Activated B cell treated with CpG ODN at 0.5 μM for 24 hours (primary cell): ENCODE results near the gene ZNF408. TPM values are rescaled to one million over a fixed set of nuclear protein-coding genes. Genes with fewer than 3 reads are reported as not detected.

Experiments
- ATAC-seq: fragments of 200-7000 bp; cut with Tn5 transposase; one replicate; pipeline ENCODE4 v1.10.0; 2021; ENCODE audit warnings: low read depth, mild to moderate bottlenecking, moderate library complexity
- CTCF ChIA-PET: fragments of 350-600 bp; sonication (Branson Sonifier 250); formaldehyde crosslinking; loops from one replicate; lab custom pipeline; 2021; ENCODE audit warnings: antibody characterized with exemption; lab: Charles Lee
- POLR2A ChIA-PET: fragments of 350-600 bp; sonication (Branson Sonifier 250); formaldehyde crosslinking; loops from one replicate; lab custom pipeline; 2021; ENCODE audit warnings: antibody characterized with exemption; lab: Charles Lee
- DNase-seq: peaks from one replicate; pipeline ENCODE4 v3.0.0; 2022
- H3K27ac Mint-ChIP-seq: one replicate; pipeline ENCODE4 v1.8.0; 2020; ENCODE audit warnings: mixed read lengths
- H3K27me3 Mint-ChIP-seq: one replicate; pipeline ENCODE4 v1.8.0; 2021; ENCODE audit warnings: mixed read lengths
- H3K36me3 Mint-ChIP-seq: one replicate; pipeline ENCODE4 v1.8.0; 2021; ENCODE audit warnings: low read depth, mixed read lengths
- H3K4me1 Mint-ChIP-seq: one replicate; pipeline ENCODE4 v1.8.0; 2021; ENCODE audit warnings: mixed read lengths
- H3K4me3 Mint-ChIP-seq: one replicate; pipeline ENCODE4 v1.8.0; 2020; ENCODE audit warnings: mild to moderate bottlenecking, mixed read lengths
- H3K9me3 Mint-ChIP-seq: one replicate; pipeline ENCODE4 v1.8.0; 2020; ENCODE audit warnings: mixed read lengths
- intact Hi-C: fragments of 100-400 bp; cut with micrococcal nuclease; formaldehyde crosslinking; loops from one replicate; pipeline ENCODE4 v1.15.1; 2024
- total RNA-seq: library from RNA; stranded (reverse); gene quantifications from 2 replicates; pipeline ENCODE4 v1.2.3, GENCODE V29; 2022
- TF ChIP-seq, protein P1 (sequence below): fragments of 200-600 bp; IDR thresholded peaks from one replicate; pipeline ENCODE4 v1.8.0; 2022; ENCODE audit warnings: antibody characterized with exemption, mild to moderate bottlenecking

ZNF408 gene
- total RNA-seq, 1 donor from 2014 or later, result 16.1 TPM

DNA sequence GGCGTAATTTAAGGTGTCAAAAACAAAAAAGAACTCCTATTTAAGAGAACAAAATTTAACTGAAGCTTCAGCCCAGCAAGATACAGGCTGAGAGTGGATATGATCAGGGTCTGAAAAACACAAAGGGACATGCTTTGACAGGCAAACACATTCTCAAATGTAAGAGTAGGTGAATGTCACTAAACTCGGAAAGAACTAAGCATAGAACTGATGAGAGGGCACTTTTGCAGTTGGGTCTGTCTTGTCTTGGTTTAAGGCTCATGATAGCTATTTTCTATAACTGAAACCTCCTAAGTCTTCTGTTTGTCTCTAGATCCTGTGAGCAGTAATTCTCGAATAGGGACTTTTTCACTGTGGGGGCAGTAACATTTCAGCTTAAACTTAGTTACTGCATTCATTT is 45.2 kb downstream of the ZNF408 start:
- H3K36me3 Mint-ChIP-seq, result peaks cover 89% of the 10 kb centered on the region

GRCh38 chr11:46747150-46747549 is 46.3 kb downstream of the ZNF408 start:
- CTCF ChIA-PET, result no interaction called here
- intact Hi-C loops, result no loop called here
- Mint-ChIP-seq H3K9me3 (no peaks in the 10 kb centered on the region), H3K36me3 (peaks cover 89% of the 10 kb centered on the region), H3K4me3 (no peak overlapping the region), H3K27ac (no peak overlapping the region), H3K4me1 (no peaks in the 10 kb centered on the region), H3K27me3 (no peaks in the 10 kb centered on the region)
- no peak for ATAC-seq
- POLR2A ChIA-PET, result no interaction called here
- no peak for DNase-seq
- TF ChIP-seq, protein P1, sequence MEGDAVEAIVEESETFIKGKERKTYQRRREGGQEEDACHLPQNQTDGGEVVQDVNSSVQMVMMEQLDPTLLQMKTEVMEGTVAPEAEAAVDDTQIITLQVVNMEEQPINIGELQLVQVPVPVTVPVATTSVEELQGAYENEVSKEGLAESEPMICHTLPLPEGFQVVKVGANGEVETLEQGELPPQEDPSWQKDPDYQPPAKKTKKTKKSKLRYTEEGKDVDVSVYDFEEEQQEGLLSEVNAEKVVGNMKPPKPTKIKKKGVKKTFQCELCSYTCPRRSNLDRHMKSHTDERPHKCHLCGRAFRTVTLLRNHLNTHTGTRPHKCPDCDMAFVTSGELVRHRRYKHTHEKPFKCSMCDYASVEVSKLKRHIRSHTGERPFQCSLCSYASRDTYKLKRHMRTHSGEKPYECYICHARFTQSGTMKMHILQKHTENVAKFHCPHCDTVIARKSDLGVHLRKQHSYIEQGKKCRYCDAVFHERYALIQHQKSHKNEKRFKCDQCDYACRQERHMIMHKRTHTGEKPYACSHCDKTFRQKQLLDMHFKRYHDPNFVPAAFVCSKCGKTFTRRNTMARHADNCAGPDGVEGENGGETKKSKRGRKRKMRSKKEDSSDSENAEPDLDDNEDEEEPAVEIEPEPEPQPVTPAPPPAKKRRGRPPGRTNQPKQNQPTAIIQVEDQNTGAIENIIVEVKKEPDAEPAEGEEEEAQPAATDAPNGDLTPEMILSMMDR, result no peak

More for the DNA sequence above, 45.2 kb downstream of the ZNF408 start:
- TF ChIP-seq, protein P1, result no peak
- DNase-seq (no peak), ATAC-seq (no peak)
- Mint-ChIP-seq H3K27me3 (no peaks in the 10 kb centered on the region), H3K4me3 (no peak overlapping the region), H3K4me1 (no peaks in the 10 kb centered on the region), H3K9me3 (no peaks in the 10 kb centered on the region), H3K27ac (no peak overlapping the region)
- ChIA-PET POLR2A (no interaction called here), CTCF (interaction anchor here (0.6 kb wide), 1 partner anchor 396 kb away, joined by 3 read pairs; no protein-coding TSS in a partner anchor)
- intact Hi-C loops, result no loop called here

Other genes with a start within 250 kb of the ZNF408 start
- 35.5 and 39.1 TPM in 2 replicates for gene AMBRA1, start 107.0 kb upstream of the ZNF408 start, total RNA-seq
- gene HARBI1, start 83.8 kb upstream of the ZNF408 start, total RNA-seq, result 5.4 and 6.5 TPM in 2 replicates
- gene ATG13, start 83.5 kb upstream of the ZNF408 start, total RNA-seq, result 49.1 and 73.7 TPM in 2 replicates
- gene ARHGAP1, start 412 bp upstream of the ZNF408 start, total RNA-seq, result 47.6 and 58.0 TPM in 2 replicates
- not detected in 2 replicates for gene F2, start 18.2 kb downstream of the ZNF408 start, total RNA-seq
- gene CKAP5, start 145.2 kb downstream of the ZNF408 start, total RNA-seq, result 50.4 and 52.9 TPM in 2 replicates
- gene LRP4, start 217.5 kb downstream of the ZNF408 start, total RNA-seq, result 0.16 TPM in 1 of 2 replicates, not detected in the other
- gene CSTPP1, start 235.7 kb downstream of the ZNF408 start, total RNA-seq, result 26.2 and 29.9 TPM in 2 replicates